Measurements from ENCODE around the gene TPR. TPM values are rescaled to one million over a fixed set of nuclear protein-coding genes. Genes with fewer than 3 reads are reported as not detected.

Gene TPR
- total RNA-seq, 4 donors from 2014 or later = 57.5 to 99.7 (median 81.0) TPM

GRCh38 chr1:186420311-186420710 is 45.3 kb upstream of the TPR start:
- H3K27me3 ChIP-seq = no peaks in the 10 kb centered on the region
- H3K36me3 ChIP-seq = peaks cover 0 to 17% (median 4%) of the 10 kb centered on the region in 4 donors
- no peaks in the 10 kb centered on the region for H3K9me3 ChIP-seq
- in situ Hi-C loops (cut with MboI; ENCODE audit: low pct_ligation_motif_present in 1 of 4, low pct_unique_long_range_greater_than_20kb in 1 of 4, low sequenced_read_pairs in 3 of 4) (no loop called here), intact Hi-C loops (cut with DNase I; ENCODE audit: low total_unique reads) (no loop called here)
- H3K4me3 ChIP-seq = no peak overlapping the region
- H3K4me1 ChIP-seq = peaks cover 0 to 8% (median 0%) of the 10 kb centered on the region in 4 donors
- DNase-seq = no peak
- TF ChIP-seq CTCF (IDR thresholded peaks at IDR 0.05) = no peak
- peak overlapping the region in 3 of 4 donors; percentile 6 to 38 (median 34) for H3K27ac ChIP-seq

GRCh38 chr1:186418503-186418902 is 43.5 kb upstream of the TPR start:
- WGBS, 2 donors (ENCODE audit: low coverage in 1 of 2) = 49 to 66% methylated on average over 4 of the region's 4 CpGs

GRCh38 chr1:186413319-186413718 is 38.3 kb upstream of the TPR start:
- Histone ChIP-seq H3K4me1 (peaks cover 0 to under 1% (median 0%) of the 10 kb centered on the region in 4 donors), H3K27me3 (no peaks in the 10 kb centered on the region), H3K4me3 (no peak overlapping the region), H3K27ac (no peak overlapping the region), H3K36me3 (peaks cover 0 to 16% (median 7%) of the 10 kb centered on the region in 4 donors), H3K9me3 (no peaks in the 10 kb centered on the region)
- TF ChIP-seq EP300 (IDR thresholded peaks at IDR 0.05; ENCODE audit: low read depth) (no peak), POLR2AphosphoS5 (IDR thresholded peaks at IDR 0.05) (no peak), CTCF (IDR thresholded peaks at IDR 0.05) (no peak), POLR2A (IDR thresholded peaks at IDR 0.05) (no peak)
- WGBS, 2 donors (ENCODE audit: low coverage in 1 of 2) = 92 to 94% methylated on average over 1 of the region's 1 CpG
- intact Hi-C loops (cut with DNase I; ENCODE audit: low total_unique reads) (no loop called here), in situ Hi-C loops (cut with MboI; ENCODE audit: low pct_ligation_motif_present in 1 of 4, low pct_unique_long_range_greater_than_20kb in 1 of 4, low sequenced_read_pairs in 3 of 4) (no loop called here)
- no peak for DNase-seq

More at GRCh38 chr1:186418503-186418902, 43.5 kb upstream of the TPR start:
- H3K27ac ChIP-seq = no peak overlapping the region
- H3K36me3 ChIP-seq = peaks cover 0 to 17% (median 7%) of the 10 kb centered on the region in 4 donors
- intact Hi-C loops (cut with DNase I; ENCODE audit: low total_unique reads) (no loop called here), in situ Hi-C loops (cut with MboI; ENCODE audit: low pct_ligation_motif_present in 1 of 4, low pct_unique_long_range_greater_than_20kb in 1 of 4, low sequenced_read_pairs in 3 of 4) (no loop called here)
- DNase-seq = no peak
- H3K27me3 ChIP-seq = no peaks in the 10 kb centered on the region
- TF ChIP-seq EP300 (IDR thresholded peaks at IDR 0.05; ENCODE audit: low read depth) = no peak
- no peak for TF ChIP-seq POLR2AphosphoS5 (IDR thresholded peaks at IDR 0.05)
- TF ChIP-seq CTCF (IDR thresholded peaks at IDR 0.05) = no peak
- no peak for TF ChIP-seq POLR2A (IDR thresholded peaks at IDR 0.05)
- peaks cover 0 to 8% (median 0%) of the 10 kb centered on the region in 4 donors for H3K4me1 ChIP-seq
- no peak overlapping the region for H3K4me3 ChIP-seq
- H3K9me3 ChIP-seq = no peaks in the 10 kb centered on the region

- Histone ChIP-seq H3K36me3 (peaks cover 0 to 39% (median 15%) of the 10 kb centered on the region in 4 donors), H3K4me1 (no peaks in the 10 kb centered on the region), H3K4me3 (no peak overlapping the region), H3K9me3 (no peaks in the 10 kb centered on the region), H3K27ac (peak overlapping the region in 1 of 4 donors; percentile 6), H3K27me3 (no peaks in the 10 kb centered on the region)
- WGBS, 2 donors (ENCODE audit: low coverage in 1 of 2) = 62 to 70% methylated on average over 3 of the region's 3 CpGs
- TF ChIP-seq POLR2A (IDR thresholded peaks at IDR 0.05) = no peak
- TF ChIP-seq CTCF (IDR thresholded peaks at IDR 0.05) = no peak
- no peak for TF ChIP-seq POLR2AphosphoS5 (IDR thresholded peaks at IDR 0.05)
- no peak for TF ChIP-seq EP300 (IDR thresholded peaks at IDR 0.05; ENCODE audit: low read depth)
- DNase-seq = no peak
- in situ Hi-C loops (cut with MboI; ENCODE audit: low pct_ligation_motif_present in 1 of 4, low pct_unique_long_range_greater_than_20kb in 1 of 4, low sequenced_read_pairs in 3 of 4) = loop anchor here in 1 of 4 donors (10.0 kb wide), 1 partner anchor 576 kb away; no protein-coding TSS in a partner anchor
- intact Hi-C loops (cut with DNase I; ENCODE audit: low total_unique reads) = no loop called here
These were observed 34.0 kb upstream of the TPR start for GRCh38 chr1:186409091-186409490.
